Trophoblast cell (in vitro differentiated cells and primary cell): ENCODE data around the gene SRL.

Experiments
- DNase-seq, 2 donors: peaks; one replicate each; pipeline ENCODE4 v3.0.0-alpha.2; 2016
- H2AFZ ChIP-seq: 2 replicates; pipeline ENCODE4 v1.6.1; 2013; ENCODE audit warnings: low read length, moderate library complexity, mild to moderate bottlenecking; ENCODE audit not compliant: insufficient read depth, poor library complexity
- H2AK5ac ChIP-seq: 2 replicates; pipeline ENCODE4 v1.6.1; 2013; ENCODE audit warnings: mild to moderate bottlenecking, low read length
- H2BK120ac ChIP-seq: 2 replicates; pipeline ENCODE4 v1.6.1; 2013; ENCODE audit warnings: low read length, mild to moderate bottlenecking, moderate library complexity; ENCODE audit not compliant: insufficient read depth, poor library complexity
- H2BK12ac ChIP-seq: 2 replicates; pipeline ENCODE4 v1.6.1; 2013; ENCODE audit warnings: mild to moderate bottlenecking, low read length, moderate library complexity
- H2BK5ac ChIP-seq: 2 replicates; pipeline ENCODE4 v1.6.1; 2013; ENCODE audit warnings: low read length, low read depth, moderate library complexity, mild to moderate bottlenecking; ENCODE audit not compliant: poor library complexity
- H3K14ac ChIP-seq: 2 replicates; pipeline ENCODE4 v1.6.1; 2013; ENCODE audit warnings: mild to moderate bottlenecking, low read length
- H3K18ac ChIP-seq: 2 replicates; pipeline ENCODE4 v1.6.1; 2013; ENCODE audit warnings: mild to moderate bottlenecking, low read length
- H3K23ac ChIP-seq: 2 replicates; pipeline ENCODE4 v1.6.1; 2013; ENCODE audit warnings: low read length
- H3K27ac ChIP-seq: 2 replicates; pipeline ENCODE4 v1.5.1; 2013; ENCODE audit warnings: low read depth, mild to moderate bottlenecking, inconsistent platforms, low read length, moderate library complexity
- H3K27me3 ChIP-seq: 2 replicates; pipeline ENCODE4 v1.6.1; 2013; ENCODE audit warnings: inconsistent platforms, mild to moderate bottlenecking, low read length, moderate library complexity; ENCODE audit not compliant: insufficient read depth
- H3K36me3 ChIP-seq, 2 experiments: 1 replicate in 1 of 2; 2 replicates in 1 of 2; pipeline ENCODE4 v1.6.1; 2013; ENCODE audit warnings: low read length in 2 of 2, mild to moderate bottlenecking in 2 of 2, moderate library complexity in 1 of 2; ENCODE audit not compliant: insufficient read depth in 2 of 2, control insufficient read depth in 1 of 2
- H3K4ac ChIP-seq: 2 replicates; pipeline ENCODE4 v1.6.1; 2013; ENCODE audit warnings: low read depth, mild to moderate bottlenecking, low read length, moderate library complexity
- H3K4me1 ChIP-seq, 2 experiments: 1 replicate in 1 of 2; 2 replicates in 1 of 2; pipeline ENCODE4 v1.6.1; 2013; ENCODE audit warnings: low read length in 2 of 2, mild to moderate bottlenecking in 2 of 2, moderate library complexity in 1 of 2; ENCODE audit not compliant: insufficient read depth in 2 of 2, control insufficient read depth in 1 of 2
- H3K4me2 ChIP-seq: 2 replicates; pipeline ENCODE4 v1.6.1; 2013; ENCODE audit warnings: inconsistent platforms, mild to moderate bottlenecking, low read length, moderate library complexity
- H3K4me3 ChIP-seq: 2 replicates; pipeline ENCODE4 v1.5.1; 2013; ENCODE audit warnings: mild to moderate bottlenecking, low read depth, low read length, inconsistent platforms
- H3K79me1 ChIP-seq: one replicate; pipeline ENCODE4 v1.6.1; 2013; ENCODE audit warnings: low read length
- H3K79me2 ChIP-seq: 2 replicates; pipeline ENCODE4 v1.6.1; 2013; ENCODE audit warnings: low read length, mild to moderate bottlenecking; ENCODE audit not compliant: control insufficient read depth, insufficient read depth, poor library complexity
- H3K9ac ChIP-seq: 2 replicates; pipeline ENCODE4 v1.6.1; 2013; ENCODE audit warnings: mild to moderate bottlenecking, low read length
- H3K9me3 ChIP-seq: 2 replicates; pipeline ENCODE4 v1.6.1; 2013; ENCODE audit warnings: low read depth, mild to moderate bottlenecking, control low read depth, inconsistent platforms, low read length; ENCODE audit not compliant: insufficient read depth
- H4K12ac ChIP-seq: 2 replicates; pipeline ENCODE4 v1.6.1; 2013; ENCODE audit warnings: low read depth, mild to moderate bottlenecking, low read length, moderate library complexity
- H4K8ac ChIP-seq: 2 replicates; pipeline ENCODE4 v1.6.1; 2013; ENCODE audit warnings: low read depth, mild to moderate bottlenecking, low read length, moderate library complexity
- H4K91ac ChIP-seq: one replicate; pipeline ENCODE4 v1.6.1; 2013; ENCODE audit warnings: low read depth, mild to moderate bottlenecking, low read length, moderate library complexity
- WGBS: extraction: QIAGEN DNeasy Blood & Tissue Kit; methylation state at CpG from one replicate; pipeline ENCODE4 v1.1.7; 2013; ENCODE audit warnings: missing lambda C conversion rate; ENCODE audit not compliant: insufficient read length, insufficient coverage; ENCODE audit errors: extremely low coverage; 5-methylcytosine and 5-hydroxymethylcytosine counted together

SRL gene

DNA sequence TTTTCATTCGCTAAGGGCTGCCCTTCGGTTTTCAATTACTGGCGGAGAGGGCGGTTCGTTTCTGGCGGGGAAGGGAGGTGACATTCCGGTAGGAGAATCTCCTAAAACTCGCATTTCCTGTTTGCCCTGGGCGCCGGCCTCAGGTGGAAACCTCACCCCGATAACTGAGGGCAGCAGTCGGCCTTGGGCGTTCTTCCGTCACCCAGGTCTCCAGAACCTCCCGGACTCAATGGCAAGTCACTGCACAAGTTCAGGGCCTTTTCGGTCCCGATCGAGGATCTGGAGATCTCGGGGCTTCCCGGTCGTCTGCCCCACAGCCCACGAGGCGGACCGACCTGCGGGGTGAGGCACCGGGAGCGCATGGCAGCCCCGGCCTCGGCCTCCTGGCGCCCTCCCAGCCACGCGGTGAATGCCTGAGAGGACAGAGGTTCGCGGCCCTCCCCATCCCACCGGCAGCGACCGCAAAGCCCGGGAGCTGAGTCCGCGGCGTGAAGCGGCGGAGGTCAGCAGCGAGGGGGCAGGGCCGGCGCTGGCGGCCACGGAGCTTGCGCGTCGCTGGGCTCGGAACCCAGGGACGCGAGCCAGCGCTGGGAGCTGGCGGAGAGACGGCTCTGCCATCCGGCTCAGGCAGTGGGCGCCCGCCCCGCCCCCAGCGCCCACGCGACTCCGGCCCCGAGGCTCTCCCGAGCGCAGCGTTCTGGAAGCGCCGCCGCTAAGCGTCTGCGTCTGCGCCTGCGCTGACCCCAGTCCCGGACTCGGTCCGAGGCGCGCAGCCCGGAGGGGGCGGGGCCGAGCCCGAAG is 58.4 kb downstream of the SRL start:
- H3K9me3 ChIP-seq = no peaks in the 10 kb centered on the region
- no CpG with 5 or more reads among the region's 85 CpGs for WGBS
- H3K4ac ChIP-seq = peak overlapping the region; percentile 50
- H3K27me3 ChIP-seq = no peaks in the 10 kb centered on the region
- H3K18ac ChIP-seq = peak overlapping the region; percentile 74
- peak overlapping the region; percentile 98 for H2BK120ac ChIP-seq
- H4K91ac ChIP-seq = peak overlapping the region; percentile 94
- H3K79me2 ChIP-seq = peaks cover 8% of the 10 kb centered on the region
- H4K8ac ChIP-seq = peak overlapping the region; percentile 70
- H2AFZ ChIP-seq = peak overlapping the region; percentile 41
- H3K4me1 ChIP-seq = peaks cover 8 to 11% of the 10 kb centered on the region in 2 experiments
- peak overlapping the region; percentile 71 for H2BK5ac ChIP-seq
- H3K4me2 ChIP-seq = peak overlapping the region; percentile 91
- H4K12ac ChIP-seq = peak overlapping the region; percentile 10
- H3K9ac ChIP-seq = peak overlapping the region; percentile 83
- peak; percentile 96 to 98 for DNase-seq
- peak overlapping the region; percentile 98 for H3K27ac ChIP-seq
- H3K4me3 ChIP-seq = peak overlapping the region; percentile 89
- no peak overlapping the region for H3K23ac ChIP-seq
- peak overlapping the region; percentile 9 for H2BK12ac ChIP-seq
- H3K14ac ChIP-seq = peak overlapping the region; percentile 71
- peak overlapping the region; percentile 19 for H2AK5ac ChIP-seq
- no peaks in the 10 kb centered on the region for H3K36me3 ChIP-seq
- H3K79me1 ChIP-seq = peaks cover 9% of the 10 kb centered on the region

DNA sequence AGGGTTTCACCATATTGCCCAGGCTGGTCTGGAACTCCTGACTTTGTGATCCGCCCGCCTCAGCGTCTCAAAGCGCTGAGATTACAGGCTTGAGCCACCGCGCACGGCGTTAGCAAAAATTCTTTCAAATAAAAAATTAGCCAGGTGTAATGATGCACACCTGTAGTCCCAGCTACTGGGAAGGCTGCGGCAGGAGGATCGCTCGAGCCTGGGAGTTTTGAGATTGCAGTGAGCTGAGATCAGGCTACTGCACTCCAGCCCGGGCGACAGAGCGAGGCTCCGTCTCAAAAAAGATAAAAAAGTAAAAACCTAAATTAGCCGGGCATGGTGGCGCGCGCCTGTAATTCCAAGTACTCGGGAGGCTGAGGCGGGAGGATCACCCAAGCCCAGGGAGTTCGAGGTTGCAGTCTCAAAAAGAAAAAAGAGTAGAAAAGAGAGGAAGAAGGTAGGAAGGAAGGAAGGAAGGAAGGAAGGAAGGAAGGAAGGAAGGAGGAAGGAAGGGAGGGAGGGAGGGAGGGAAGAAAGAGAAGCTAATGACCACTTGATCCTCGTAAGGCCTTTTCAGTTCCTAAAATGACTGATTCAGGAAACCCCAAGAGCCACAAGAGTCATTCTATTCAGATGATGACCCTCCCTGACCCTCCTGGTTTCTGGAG is 59.2 kb downstream of the SRL start:
- Histone ChIP-seq H4K91ac (peak overlapping the region; percentile 64), H2AK5ac (no peak overlapping the region), H3K9me3 (no peaks in the 10 kb centered on the region), H4K12ac (peak overlapping the region; percentile 32), H3K4me2 (peak overlapping the region; percentile 91), H3K4me1 (peaks cover 8 to 11% of the 10 kb centered on the region in 2 experiments), H2AFZ (no peak overlapping the region), H4K8ac (no peak overlapping the region), H2BK120ac (no peak overlapping the region), H3K79me2 (peaks cover 8% of the 10 kb centered on the region), H3K27ac (peak overlapping the region; percentile 98), H2BK5ac (peak overlapping the region; percentile 16), H3K9ac (no peak overlapping the region), H3K18ac (no peak overlapping the region), H3K36me3 (no peaks in the 10 kb centered on the region), H2BK12ac (peak overlapping the region; percentile 44), H3K4ac (no peak overlapping the region), H3K4me3 (no peak overlapping the region), H3K14ac (no peak overlapping the region), H3K23ac (no peak overlapping the region), H3K79me1 (peaks cover 9% of the 10 kb centered on the region), H3K27me3 (no peaks in the 10 kb centered on the region)
- no CpG with 5 or more reads among the region's 23 CpGs for WGBS
- DNase-seq = peak; percentile 60 to 74

DNA sequence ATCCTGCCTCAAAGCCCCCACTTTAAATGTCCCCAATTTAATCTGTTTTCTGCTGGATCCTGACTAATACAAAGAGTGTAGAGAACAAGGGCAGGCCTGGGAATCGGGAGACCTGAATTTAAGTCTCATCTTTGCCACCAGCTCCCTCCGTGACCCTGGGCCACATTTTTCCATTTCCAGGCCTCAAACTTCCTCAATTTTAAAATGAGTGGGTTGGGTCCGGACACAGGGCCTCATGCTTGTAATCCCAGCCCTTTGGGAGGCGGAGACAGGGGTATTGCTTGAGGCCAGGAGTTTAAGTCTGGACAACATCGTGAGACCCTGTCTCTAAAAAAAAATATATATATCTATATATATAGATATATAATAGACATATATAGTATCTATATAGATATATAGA is 61.4 kb downstream of the SRL start:
- Histone ChIP-seq H3K18ac (no peak overlapping the region), H3K4me3 (no peak overlapping the region), H4K12ac (no peak overlapping the region), H3K9ac (peak overlapping the region; percentile 22), H4K91ac (no peak overlapping the region), H3K9me3 (no peaks in the 10 kb centered on the region), H3K36me3 (no peaks in the 10 kb centered on the region), H4K8ac (no peak overlapping the region), H3K23ac (no peak overlapping the region), H3K4me1 (peaks cover 8 to 11% of the 10 kb centered on the region in 2 experiments), H3K79me2 (peaks cover 8% of the 10 kb centered on the region), H2AFZ (no peak overlapping the region), H2BK120ac (no peak overlapping the region), H3K4me2 (no peak overlapping the region), H3K4ac (no peak overlapping the region), H3K27ac (no peak overlapping the region), H3K27me3 (no peaks in the 10 kb centered on the region), H2BK12ac (no peak overlapping the region), H2BK5ac (no peak overlapping the region), H3K14ac (no peak overlapping the region), H3K79me1 (peaks cover 9% of the 10 kb centered on the region), H2AK5ac (no peak overlapping the region)
- no peak for DNase-seq
- WGBS = no CpG with 5 or more reads among the region's 5 CpGs

DNA sequence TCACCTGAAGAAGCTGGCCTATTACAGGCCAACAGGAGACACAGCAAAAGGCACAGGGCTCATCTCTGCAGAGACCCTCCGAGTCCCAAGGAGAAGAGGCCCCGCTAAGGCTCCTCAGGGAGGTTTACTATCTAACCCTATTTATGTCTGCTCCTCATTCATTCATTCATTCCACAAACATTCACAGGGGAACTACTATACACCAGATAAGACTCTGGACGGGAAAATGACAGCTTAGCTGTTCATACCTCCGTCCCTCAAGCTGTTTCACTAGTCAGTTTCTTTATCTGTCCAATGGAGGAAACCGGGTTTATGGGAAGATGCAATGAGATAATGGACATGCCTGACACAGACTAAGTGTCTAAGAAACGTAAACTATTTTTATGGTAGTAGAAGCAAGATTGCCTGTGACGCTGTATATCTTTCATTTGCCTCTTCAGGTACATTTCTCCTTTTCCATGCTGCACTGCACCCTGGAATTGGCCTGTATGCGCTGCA is 62.1 kb downstream of the SRL start:
- H2BK12ac ChIP-seq = no peak overlapping the region
- no peak overlapping the region for H3K4ac ChIP-seq
- no peak overlapping the region for H4K12ac ChIP-seq
- no peak overlapping the region for H2AFZ ChIP-seq
- H3K23ac ChIP-seq = no peak overlapping the region
- H3K27ac ChIP-seq = no peak overlapping the region
- H3K18ac ChIP-seq = no peak overlapping the region
- H3K4me1 ChIP-seq = peaks cover 8 to 11% of the 10 kb centered on the region in 2 experiments
- H2BK5ac ChIP-seq = no peak overlapping the region
- H2AK5ac ChIP-seq = no peak overlapping the region
- H3K79me1 ChIP-seq = peaks cover 9% of the 10 kb centered on the region
- no peaks in the 10 kb centered on the region for H3K27me3 ChIP-seq
- H3K4me3 ChIP-seq = no peak overlapping the region
- H3K9me3 ChIP-seq = no peaks in the 10 kb centered on the region
- peak; percentile 50 to 80 for DNase-seq
- H4K91ac ChIP-seq = no peak overlapping the region
- H4K8ac ChIP-seq = no peak overlapping the region
- H3K14ac ChIP-seq = no peak overlapping the region
- peaks cover 8% of the 10 kb centered on the region for H3K79me2 ChIP-seq
- no peaks in the 10 kb centered on the region for H3K36me3 ChIP-seq
- no CpG with 5 or more reads among the region's 8 CpGs for WGBS
- no peak overlapping the region for H3K9ac ChIP-seq
- H2BK120ac ChIP-seq = no peak overlapping the region
- H3K4me2 ChIP-seq = no peak overlapping the region
